Measurements from ENCODE around the gene GRID1.
"Not testable (repeated sequence)": the region's sequence is repeated elsewhere in the genome, so short reads cannot be mapped to it uniquely, and the experiment has no call there.

The GRID1 gene

DNA sequence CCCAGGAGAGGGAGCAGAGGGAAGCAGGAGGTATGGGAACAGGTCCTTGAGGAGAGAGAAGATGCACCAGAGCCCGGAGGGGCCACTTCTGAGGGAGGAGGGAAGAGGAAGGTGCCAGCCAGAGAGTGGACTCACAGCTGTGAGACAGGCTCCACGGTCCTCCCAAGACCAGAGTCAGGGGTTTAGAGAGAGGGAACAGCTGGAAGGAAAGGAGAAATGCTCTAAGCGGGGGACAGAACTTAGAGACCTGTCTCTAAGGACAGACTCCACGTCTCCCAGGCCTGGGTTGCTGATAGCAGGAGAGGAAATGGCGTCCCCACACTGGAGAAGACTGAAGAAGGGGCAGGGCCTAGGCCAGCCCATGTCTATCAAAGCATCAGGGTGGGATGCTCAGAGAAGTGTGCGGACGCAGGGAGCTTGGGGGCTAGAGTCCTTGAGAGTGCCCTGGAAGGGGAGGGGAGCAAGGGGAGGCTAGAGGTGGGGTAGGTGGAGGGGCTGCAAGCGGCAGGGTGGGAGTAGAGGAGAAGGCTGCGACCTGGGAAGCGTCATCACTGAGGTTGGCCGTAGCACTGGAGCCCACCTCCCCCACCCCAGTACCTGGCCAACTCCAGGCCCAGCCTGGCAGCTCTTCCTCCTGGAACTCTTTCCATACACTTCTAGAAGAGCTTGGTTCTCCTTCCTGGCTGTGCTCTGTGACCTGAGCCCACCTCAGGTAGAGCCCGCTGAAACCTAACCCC is 25.6 kb upstream of the GRID1 start:
- DNase-seq, result no peak

DNA sequence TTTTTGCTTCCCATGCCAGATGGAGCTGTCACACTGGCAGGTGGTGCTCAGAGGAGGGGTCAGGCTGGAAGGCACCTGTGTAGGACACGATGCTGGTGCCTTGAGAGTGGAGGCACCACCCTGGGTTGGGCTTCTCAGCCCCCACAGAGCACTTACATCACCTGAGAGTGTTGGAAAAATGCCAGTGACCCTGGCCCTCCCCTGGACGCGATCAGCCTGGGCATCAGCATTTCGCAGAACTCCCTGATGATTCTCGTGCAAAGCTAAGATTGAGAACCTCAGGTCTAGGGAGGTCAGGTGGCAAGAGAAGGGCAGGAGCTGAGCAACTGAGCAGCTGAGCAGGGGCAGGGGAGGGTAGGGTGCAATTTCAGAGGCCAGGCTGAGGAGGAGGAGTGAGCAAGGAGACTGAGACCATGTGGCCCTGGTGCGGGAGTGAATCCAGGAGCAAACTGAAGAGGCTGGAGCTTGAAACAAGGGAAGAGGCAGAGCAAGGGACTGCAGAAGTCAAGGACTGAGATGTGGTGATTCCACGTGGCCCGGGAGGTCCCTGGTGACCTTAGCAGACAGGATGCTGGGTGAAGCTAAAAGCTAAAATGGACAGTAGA is 24.7 kb upstream of the GRID1 start:
- no peak for DNase-seq

DNA sequence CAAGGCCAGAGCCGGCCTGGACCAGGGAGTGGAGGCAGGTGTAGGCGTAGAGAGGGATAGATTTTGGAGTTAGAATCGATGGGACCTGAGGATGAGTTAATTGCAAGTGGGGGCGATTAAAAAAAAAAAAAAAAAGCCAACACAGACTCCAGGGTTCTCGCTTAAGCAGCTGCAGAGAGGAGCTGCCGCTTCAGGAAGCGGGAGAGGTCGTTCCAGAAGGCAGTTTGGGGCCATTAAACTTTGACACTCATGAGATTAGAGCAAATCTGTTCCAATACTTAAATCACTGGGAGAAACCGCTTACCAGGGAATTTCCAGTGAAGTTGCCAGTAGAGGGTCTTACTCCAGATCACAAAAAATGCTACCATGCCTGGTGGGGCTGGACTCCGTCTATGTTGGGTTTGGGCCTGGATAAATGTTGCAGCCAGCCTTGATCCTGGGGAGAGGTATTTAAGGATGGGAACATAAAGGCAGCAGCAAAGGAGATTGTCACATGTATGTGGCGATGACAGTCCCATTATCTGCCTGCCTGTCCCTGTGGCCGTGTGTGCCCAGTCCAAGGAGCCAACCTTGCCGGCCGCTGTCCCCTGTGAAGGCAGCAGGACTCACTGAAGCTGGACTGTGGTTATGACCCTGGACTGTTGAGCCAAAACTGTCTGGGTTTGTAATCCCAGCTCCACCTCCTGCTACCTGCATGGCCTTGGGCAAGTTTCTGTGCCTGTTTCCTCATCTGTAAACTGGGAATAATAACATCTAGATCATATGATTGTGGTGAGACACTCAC is 23.9 kb upstream of the GRID1 start:
- no peak for DNase-seq

DNA sequence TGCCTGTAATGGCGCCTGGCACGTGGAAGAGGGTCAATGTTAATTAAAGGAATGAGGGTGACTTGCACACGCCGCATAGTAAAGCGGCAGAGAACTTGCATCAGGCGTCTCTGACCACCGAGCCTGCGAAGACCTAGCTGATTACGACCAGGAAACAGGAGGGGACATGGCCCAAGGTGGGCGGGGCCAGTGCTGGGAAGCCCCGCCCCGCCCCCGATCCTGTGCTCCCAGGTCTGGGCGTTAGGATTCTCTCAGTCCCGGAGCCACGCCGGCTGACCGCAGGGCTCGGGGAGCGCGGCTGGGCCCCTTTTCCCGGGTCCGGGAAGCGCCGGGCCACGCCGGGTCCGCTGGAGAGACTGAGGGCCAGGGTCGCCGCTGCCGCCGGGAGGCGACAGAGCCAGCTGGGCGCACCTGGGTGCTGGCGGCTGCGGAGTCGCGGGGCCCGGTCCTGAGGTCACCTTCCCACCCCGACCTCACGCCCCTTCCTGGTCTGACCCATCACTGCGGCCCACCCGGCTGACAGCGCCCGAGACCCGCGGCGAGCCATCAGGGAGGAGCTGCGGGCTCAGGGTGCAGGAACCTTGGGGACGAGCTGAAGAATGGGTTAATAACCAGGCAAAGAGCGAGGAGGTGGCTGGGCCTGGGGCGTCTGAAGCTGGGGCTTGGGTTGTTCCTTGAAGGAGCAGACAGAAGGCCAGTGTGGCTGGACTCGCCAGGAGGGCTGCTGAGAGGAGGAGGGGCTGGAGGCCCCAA is 23.0 kb upstream of the GRID1 start:
- DNase-seq, result no peak

DNA sequence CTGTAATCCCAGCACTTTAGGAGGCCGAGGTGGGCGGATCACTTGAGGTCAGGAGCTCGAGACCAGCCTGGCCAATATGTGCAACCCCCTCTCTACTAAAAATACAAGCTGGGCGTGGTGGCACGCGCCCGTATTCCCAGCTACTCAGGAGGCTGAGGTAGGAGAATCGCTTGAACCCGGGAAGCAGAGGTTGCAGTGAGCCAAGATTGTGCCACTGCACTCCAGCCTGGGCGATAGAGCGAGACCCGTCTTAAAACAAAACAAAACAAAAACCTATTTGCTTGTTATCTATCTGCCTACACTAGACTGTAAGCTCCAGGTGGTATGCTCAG is 22.5 kb upstream of the GRID1 start:
- DNase-seq, result not testable (repeated sequence)

DNA sequence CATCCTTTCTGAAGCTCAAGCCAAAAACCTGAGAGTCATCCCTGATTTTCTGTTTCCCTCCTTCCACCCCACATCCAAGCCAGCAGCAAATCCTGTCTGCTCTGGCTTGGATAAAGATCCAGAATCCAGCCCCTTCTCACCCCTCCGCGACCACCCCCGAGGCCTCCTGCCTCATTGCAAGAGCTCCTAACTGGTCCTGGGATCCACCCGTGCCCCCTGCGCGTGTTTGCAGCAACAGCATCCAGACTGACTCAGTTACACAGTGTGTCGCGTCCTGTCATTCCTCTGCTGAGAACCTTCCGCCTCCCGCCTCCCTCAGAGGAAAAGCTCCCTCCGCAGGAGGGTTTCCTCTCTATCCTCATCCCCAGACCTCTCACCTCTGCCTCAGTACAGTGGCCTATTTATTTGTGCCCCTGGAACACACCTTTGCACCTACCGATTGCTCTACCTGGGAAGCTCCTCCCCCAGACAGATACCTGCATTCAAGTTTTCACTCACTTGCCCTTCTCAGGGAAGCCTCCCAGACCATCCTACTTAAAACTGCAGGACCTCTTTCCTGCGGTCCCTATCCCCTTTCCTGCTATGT is 21.6 kb upstream of the GRID1 start:
- DNase-seq, result no peak

DNA sequence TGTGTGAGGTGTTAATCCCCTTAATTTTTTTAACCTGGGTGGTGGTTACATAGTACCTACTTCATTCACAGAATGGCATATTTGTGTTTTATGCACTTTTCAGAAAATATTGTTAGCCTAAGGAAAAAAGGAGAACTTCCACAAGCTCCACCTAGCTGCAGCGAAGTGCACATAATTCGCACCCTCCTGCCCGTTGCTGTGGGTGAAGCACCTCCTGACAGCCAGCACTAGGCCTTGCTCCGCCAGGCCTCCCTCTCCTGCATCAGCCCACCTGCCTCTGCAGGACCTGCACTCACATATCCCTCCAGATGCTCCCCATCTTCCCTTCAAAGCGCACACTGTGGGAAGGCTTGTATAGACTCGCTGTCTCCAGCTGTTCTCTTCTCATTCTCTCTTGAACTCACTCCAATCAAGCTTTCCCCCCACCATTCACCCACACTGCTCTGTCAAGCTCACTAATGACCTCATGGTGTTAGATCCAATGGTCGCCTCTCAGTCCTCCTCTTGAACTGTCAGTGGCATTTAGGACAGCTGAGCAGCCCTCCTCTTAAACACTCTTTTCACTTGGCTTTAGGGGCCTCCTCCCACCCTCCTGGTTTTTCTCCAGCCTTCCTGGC is 20.7 kb upstream of the GRID1 start:
- no peak for DNase-seq

DNA sequence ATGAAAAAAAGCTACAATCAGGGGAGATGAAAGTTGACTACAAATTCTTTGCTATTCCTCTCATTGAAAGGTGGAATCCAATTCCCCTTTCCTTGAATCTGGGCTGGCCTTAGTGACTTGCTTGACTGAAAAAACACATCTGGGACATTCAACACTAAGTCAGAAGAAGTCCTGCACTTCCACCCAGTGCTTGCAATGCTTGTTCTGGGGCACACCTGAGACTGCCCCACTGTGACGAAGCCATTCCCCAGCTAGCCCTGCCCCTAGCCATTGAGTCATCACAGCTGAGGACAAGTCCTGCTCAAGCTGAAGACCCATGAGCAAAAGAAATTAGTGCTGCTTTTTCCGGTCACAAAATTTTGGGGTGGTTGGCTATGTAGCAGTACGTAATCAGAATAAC is 19.2 kb upstream of the GRID1 start:
- no peak for DNase-seq

DNA sequence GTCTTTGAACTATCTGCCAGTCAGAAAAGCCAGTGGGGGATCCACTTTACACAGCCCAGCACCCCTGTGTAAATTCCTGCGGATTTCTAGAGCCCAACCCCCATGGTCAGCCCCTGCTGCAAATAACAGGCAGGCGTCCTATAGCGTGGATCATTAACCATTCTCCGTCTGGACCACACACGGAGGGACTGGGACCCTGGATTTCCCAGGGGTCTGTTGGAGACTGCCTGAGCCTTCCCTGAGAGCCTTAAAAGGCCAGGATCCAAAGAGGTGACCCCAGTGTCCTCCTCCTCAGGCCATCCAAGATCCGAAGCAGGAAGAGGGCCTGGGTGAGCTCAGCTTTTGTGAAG is 11.2 kb upstream of the GRID1 start:
- DNase-seq, result no peak

DNA sequence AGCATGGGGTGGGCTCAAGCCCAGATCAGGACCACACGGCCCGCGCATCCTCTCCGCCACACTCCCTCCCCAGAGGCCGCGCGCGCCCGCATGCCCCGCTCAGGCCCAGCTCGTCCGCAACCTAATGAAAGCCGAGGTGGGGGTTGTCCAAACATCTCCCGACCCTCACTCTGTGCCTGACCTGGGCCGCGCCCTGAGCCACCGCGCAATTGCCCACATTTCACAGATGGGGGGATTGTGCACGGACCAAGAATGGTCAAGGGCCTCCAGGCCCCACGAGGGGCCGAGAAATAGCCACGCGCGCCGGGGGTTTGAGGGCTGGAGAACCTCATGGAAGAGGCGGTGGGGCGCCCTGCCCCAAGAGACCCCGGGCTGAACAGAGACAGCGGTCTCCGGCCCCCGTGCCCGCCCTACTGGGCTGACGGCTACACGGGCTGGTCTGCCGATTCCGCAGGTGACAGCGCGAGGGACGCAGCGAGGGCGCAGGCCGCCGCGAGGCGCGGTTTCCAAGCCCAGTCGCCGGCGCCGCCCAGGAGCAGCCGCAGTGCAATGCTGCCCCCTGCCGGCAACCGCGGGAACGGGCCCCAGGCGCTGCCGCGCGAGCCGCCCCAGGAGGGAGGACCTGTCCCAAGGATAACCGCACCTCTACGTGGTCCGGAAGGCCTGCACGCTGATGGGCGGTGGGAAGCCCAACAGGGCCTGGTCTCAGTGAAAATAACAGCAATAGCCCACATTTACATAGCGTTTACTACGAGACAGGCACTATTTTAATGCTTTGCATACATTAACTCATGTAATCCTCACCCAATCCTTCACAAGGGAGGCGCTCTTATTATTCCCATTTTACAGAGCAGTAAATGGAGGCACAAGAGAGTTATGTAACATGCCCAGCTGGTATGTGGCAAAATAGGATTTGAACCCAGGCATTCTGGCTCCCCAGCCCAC is 10.5 kb upstream of the GRID1 start:
- DNase-seq, result peak; percentile 84

DNA sequence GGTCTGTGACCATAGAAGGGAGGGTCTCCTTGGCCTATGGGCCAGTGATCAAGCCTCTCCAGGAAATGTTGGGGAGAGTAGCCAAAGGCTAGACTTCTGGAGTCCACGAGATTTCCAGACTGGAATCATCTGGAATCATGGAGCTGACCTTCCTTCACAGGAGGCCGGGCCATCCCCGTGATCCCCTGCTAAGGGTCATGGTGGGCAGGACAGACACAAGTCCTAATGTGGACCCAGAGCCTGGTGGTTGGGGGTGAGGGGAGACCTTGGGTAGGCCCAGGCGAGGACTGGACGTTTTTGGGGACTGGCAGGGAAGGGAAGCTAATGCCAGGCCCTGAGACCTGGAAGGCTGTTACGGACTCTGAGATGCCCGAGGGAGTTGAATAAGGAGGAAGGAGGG is 9.8 kb upstream of the GRID1 start:
- DNase-seq, result no peak

DNA sequence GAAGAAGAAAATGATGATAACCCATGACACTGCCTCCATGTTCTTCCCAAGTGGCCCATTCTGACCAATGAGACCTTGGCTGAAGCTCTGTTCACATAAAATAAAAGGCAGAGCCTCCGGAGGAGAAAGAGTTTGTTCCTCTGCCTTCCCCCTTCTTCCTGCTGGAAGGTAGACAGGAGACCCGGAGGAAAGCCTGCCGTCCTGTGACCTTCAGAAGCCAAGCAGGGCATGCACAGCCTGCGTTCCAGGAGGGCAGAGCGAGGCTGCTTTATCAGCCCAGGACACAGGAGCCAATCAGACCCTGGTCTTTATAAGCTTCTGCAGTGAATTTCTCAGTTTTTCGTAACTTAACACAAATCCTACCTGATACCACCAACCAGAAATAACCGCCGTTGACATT is 8.6 kb upstream of the GRID1 start:
- no peak for DNase-seq

DNA sequence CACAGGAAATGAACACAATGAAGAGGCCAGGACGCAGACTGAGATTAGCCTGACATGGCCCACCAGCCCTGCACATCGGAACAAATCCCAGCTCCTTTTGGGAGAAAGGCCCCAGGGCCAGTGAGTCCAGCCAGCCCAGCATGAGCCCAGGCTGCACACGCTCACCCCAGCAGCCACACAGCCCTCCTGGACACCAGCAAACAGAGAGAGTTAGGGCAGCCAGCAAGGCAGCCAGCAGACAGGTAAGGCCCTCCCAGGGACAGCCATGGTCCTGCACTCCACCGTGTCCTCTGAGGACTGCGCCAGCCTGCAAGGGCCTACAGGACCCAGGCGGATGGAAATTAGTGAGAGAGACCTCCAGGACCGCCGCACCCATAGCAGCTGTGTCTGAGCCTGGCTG is 8.1 kb upstream of the GRID1 start:
- no peak for DNase-seq

DNA sequence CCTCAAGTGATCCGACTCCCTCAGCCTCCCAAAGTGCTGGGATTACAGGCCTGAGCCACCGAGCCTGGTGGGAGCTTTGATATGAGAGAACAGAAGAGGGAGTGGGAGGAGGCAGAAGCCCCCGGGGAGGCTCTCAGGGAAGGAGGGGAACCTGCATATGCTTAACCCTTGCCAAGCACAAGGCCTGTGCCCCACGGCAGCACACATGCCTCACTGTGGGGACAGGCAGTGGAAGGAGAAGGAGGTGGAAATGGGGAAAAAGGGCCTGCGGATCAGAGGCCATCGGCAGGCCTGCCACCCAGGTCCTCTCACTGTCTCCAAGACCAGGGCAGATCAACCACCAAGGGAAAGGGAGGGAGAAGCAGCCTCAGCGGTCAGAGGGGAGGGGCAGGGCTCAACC is 7.2 kb upstream of the GRID1 start:
- DNase-seq, result no peak

DNA sequence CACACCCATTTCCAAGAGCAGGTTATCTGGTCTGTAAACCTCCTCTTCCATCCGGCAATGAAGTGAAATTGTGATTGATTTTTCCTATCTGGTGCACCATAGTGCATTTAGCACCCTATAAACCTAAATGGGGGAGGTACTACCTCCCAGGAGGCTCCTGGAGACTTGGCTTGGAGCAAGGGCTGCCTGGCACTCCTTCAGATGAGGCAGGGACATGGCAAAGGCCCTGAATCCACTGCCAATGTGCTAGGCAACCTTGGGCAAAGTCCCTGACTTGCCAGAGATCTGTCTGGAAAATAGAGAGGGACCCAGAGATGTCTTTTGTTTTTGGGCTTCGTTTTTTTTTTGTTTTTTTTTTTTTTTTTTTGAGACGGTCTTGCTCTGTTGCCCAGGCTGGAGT is 6.7 kb upstream of the GRID1 start:
- no peak for DNase-seq

DNA sequence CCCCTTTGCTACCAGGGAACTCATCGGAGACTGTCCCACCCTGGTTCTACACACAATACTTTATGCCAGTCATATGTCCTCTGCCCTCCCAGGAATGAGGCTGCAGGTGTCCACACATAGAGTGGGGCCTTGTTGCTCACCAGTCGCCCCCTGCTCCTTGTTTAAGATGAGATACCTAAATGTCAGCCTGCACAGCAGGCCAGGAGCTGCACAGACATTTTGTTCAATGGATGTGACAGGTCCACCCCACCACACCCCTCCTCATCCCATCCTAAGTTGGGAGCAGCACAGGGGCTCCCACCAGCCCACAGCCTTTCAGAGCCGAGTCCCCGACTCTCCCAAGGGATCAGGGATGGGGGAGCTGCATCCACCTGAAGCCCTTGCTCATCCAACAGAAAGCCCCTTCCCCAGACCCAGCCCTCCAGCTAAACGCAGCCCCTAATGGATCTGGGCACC is 6.2 kb upstream of the GRID1 start:
- DNase-seq, result no peak

DNA sequence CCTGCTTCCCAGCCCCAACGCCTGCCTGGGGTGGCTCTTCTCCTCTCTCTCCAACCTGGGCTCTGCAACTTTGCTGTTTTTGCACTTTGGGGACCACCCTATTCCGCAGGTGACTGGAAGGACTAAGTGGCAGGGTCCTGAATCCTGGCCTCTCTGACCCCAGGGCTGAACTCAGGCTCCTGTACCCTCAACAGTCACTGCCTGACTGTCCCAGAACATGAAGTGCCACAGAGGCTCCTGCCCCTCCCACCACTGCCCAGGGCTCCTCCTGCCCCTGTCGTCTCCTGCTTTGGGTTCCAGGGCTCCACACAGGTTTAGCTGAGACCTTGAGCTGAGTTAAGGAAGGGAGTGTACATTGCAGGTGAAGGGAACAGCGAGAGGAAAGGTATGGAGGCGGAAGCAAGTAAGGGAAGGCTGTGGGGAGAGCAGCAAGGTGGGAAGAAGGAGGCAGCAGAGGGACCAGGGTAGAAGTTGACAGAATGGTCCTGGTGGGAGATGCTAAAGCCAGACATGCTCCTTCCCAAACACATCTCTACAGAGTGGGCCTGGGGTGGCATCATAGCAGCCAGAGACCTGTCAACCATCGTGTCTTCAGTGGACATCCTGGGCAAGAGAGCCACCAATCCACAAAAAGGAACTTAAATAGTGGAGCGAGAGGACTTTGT is 5.7 kb upstream of the GRID1 start:
- no peak for DNase-seq

DNA sequence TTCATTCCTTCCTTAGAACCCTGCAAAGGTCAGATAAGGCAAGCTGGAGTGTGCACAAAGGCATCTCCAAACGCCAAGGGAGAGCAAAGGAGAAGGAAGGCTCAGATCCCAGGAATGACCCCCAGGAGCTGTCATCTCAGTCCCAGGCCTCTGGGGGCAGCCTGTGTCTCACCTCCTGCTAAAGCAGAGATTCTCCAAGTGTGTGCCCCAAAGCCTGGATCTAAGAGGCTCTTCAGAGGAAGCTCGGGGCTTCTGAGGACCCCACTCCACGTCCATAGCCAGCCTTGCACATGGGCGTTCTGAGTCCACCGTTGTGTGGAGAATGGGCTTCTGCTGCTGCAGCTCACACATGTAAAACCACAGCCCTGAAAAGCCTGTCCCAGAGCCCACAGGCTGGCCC is 5.1 kb upstream of the GRID1 start:
- no peak for DNase-seq

DNA sequence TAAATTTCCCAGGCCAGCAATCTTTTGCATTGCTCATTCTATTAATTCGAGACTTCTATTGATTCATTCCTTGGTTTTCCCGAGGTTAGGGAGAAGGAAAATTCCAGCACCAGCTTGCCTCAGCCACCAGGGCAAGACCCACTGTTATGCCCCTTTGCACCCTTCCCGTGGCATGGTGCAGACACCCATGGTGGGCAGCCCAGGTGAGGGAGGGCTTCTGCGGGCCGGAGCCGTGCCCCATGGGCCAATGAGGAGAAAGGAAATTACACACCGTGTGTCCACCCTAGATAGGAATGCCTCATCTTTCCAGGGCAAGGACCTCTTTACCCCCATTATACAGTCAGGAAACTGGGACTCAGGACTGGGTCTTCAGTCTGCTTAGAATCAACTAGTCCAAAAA is 4.5 kb upstream of the GRID1 start:
- DNase-seq, result no peak

DNA sequence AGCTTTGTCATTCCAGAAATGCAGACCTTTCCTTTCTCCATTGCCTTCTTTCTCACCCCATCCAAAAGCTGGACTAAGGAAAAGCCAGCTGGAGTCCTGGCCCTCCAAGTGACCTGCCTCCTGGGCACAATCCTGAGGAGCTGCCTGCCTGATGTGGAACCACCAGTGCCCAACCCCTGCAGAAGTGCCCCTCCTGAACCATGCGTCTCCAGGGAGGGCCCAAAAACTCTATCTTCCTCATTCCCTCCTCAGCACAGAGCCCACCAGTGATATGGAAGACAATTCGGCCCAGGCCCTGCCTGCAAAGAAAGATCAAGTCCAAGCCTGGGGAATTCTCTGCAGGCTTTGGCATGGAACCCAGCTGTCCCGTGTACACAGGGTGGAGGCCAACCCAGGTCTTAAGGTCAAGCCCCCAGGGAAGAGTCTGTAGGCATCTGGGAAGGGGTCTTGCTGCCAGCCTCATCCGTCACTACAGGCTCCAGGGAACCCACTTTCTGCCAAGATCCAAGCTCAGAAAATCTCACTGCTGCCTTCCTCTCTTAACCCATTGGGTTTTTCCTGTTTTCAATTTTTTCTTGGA is 3.5 kb upstream of the GRID1 start:
- DNase-seq, result no peak

DNA sequence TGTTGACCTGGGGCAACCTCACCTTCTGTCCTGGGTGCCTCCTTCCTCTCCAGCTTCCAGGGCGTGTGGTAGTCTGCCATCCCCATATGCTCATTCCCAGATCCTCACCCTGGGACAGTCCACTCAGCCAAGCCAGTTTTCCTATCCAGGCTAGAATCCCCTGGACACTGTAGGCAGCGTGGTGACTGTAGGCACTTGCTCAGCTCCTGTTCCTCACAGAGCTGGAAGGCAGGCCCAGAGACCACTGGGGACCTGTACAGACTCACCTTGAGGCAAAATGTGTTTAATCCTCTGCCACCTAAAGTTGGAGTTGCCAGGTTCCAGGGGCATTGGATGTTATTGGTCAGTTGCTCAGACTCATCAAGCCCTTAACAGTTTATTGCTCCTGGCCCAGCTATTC is 2.4 kb upstream of the GRID1 start:
- no peak for DNase-seq
